ENCODE data around the gene MRPL36. TPM values are rescaled to one million over a fixed set of nuclear protein-coding genes. Genes with fewer than 3 reads are reported as not detected.

The MRPL36 gene
- total RNA-seq (2021) (143 and 145 TPM in 2 replicates), Bru-seq, nascent RNA (percentile 78 among the genes with signal in this experiment), BruChase-seq, experiment 1, labeled RNA remaining after a 2-hour chase (percentile 89 among the genes with signal in this experiment), BruChase-seq, experiment 2, labeled RNA remaining after a 6-hour chase (percentile 95 among the genes with signal in this experiment)
- long read RNA-seq, transcript MRPL36-204 (2 exons, 686 nt), result minor isoform, 92 of 312 reads
- long read RNA-seq, transcript MRPL36-202 (2 exons, 610 nt), result major isoform, 138 of 312 reads
- long read RNA-seq, partial matches to known transcripts, result 0 of 312 reads
- long read RNA-seq, other reads (novel, unspliced or antisense), result 79 of 312 reads

DNA sequence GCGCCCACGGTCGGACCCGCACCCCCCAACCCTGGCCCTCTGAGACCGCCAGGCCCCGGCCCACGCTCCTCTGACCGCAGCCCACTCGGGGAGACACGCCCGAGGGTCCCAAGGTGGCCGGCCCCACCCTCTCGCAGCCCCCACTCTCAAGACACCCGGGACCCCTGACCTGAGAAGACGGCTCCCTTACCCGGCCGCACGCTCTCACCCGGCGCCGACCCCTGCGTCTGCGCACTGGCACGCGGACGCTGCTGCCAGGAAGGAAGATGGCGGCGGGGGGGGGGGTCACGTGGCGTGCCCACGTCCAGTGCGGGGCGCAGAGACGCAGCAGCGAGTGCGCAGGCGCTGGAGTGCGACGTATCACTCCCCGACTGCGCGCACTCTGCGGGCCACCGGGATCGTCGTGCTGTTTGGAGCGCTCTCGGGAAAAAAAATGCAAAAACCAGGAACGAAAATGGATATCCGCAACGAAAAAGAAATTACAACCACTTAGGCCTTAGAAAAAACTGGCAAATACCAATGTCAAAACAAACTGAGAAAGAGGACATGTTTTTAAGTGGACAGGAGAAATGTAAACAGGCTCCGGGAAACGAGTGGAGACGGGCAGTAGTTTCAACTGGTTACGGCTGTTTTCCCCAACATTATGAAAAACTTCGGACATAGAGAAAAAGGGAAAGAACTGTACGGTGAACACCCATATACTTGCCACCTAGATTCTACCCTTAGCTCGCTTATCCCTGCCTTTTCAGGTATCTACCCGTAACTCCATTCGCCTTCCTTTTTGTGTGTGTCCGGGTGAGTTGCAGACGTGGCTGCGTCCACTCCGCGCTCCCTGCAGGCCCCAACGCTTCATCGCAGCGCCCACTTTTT is at the start of gene MRPL36:
TSS of gene MRPL36 (minus strand) at position 236 of the 870 bp plus-strand sequence. CDS start 902 bp downstream, outside the sequence.
- no TSS peak for BruUV-seq (replicated peaks)
- peak within 1 kb of the TSS; percentile 70 for H3K4me3 ChIP-seq
- no peaks in the 10 kb centered on the region for H3K9me3 ChIP-seq (ENCODE audit: insufficient read depth, low read depth)
- H4K20me1 ChIP-seq (ENCODE audit: insufficient read depth), result peaks cover 25% of the 10 kb centered on the region
- ChIA-PET CTCF (interaction anchor here (0.6 kb wide), 2 partner anchors 276 to 632 kb away, joined by 3 read pairs; partner anchors contain the start of gene LPCAT1), POLR2A (ENCODE audit: unreplicated experiment) (no interaction called here)
- DNase-seq, result peak; percentile 92 to 98
- H2AFZ ChIP-seq, result peak within 1 kb of the TSS; percentile 92
- H3K4me2 ChIP-seq, result peak within 1 kb of the TSS; percentile 89
- H3F3A ChIP-seq (ENCODE audit: insufficient read depth, low read depth), result peaks cover 15% of the 10 kb centered on the region
- TF ChIP-seq, protein P1, sequence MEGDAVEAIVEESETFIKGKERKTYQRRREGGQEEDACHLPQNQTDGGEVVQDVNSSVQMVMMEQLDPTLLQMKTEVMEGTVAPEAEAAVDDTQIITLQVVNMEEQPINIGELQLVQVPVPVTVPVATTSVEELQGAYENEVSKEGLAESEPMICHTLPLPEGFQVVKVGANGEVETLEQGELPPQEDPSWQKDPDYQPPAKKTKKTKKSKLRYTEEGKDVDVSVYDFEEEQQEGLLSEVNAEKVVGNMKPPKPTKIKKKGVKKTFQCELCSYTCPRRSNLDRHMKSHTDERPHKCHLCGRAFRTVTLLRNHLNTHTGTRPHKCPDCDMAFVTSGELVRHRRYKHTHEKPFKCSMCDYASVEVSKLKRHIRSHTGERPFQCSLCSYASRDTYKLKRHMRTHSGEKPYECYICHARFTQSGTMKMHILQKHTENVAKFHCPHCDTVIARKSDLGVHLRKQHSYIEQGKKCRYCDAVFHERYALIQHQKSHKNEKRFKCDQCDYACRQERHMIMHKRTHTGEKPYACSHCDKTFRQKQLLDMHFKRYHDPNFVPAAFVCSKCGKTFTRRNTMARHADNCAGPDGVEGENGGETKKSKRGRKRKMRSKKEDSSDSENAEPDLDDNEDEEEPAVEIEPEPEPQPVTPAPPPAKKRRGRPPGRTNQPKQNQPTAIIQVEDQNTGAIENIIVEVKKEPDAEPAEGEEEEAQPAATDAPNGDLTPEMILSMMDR (conservative IDR thresholded peaks at IDR 0.05), result peak; percentile 38; the same call in 1 of the 2 replicates
- no peak for TF ChIP-seq EZH2 (IDR thresholded peaks at IDR 0.05; ENCODE audit: low read depth)
- peaks cover 40% of the 10 kb centered on the region for H3K36me3 ChIP-seq (ENCODE audit: low read depth)
- H3K79me2 ChIP-seq (ENCODE audit: low read depth), result peaks cover 72% of the 10 kb centered on the region
- no peaks in the 10 kb centered on the region for H3K9me2 ChIP-seq (ENCODE audit: insufficient read depth)
- no peaks in the 10 kb centered on the region for H3K27me3 ChIP-seq (ENCODE audit: insufficient read depth, low read depth)
- H3K4me1 ChIP-seq (replicated peaks; ENCODE audit: insufficient read depth), result peaks cover 19% of the 10 kb centered on the region
- H3K27ac ChIP-seq, result peak within 1 kb of the TSS; percentile 64
- intact Hi-C loops (cut with micrococcal nuclease; ENCODE audit: unreplicated experiment), result no loop called here

GRCh38 chr5:1847611-1848010 is 48.0 kb upstream of the MRPL36 start:
- Histone ChIP-seq H4K20me1 (ENCODE audit: insufficient read depth) (no peaks in the 10 kb centered on the region), H3K4me2 (no peak overlapping the region), H3K27me3 (ENCODE audit: insufficient read depth, low read depth) (peaks cover 92% of the 10 kb centered on the region), H3F3A (ENCODE audit: insufficient read depth, low read depth) (no peaks in the 10 kb centered on the region), H2AFZ (no peak overlapping the region), H3K36me3 (ENCODE audit: low read depth) (no peaks in the 10 kb centered on the region), H3K79me2 (ENCODE audit: low read depth) (no peaks in the 10 kb centered on the region), H3K4me3 (no peak overlapping the region), H3K9me3 (ENCODE audit: insufficient read depth, low read depth) (no peaks in the 10 kb centered on the region), H3K9me2 (ENCODE audit: insufficient read depth) (no peaks in the 10 kb centered on the region), H3K27ac (no peak overlapping the region), H3K4me1 (replicated peaks; ENCODE audit: insufficient read depth) (no peaks in the 10 kb centered on the region)
- intact Hi-C loops (cut with micrococcal nuclease; ENCODE audit: unreplicated experiment), result no loop called here
- no peak for TF ChIP-seq EZH2 (IDR thresholded peaks at IDR 0.05; ENCODE audit: low read depth)
- TF ChIP-seq, protein P1 (conservative IDR thresholded peaks at IDR 0.05), result no peak
- no peak for DNase-seq
- POLR2A ChIA-PET (ENCODE audit: unreplicated experiment), result no interaction called here
- no TSS peak for BruUV-seq (replicated peaks)
- CTCF ChIA-PET, result no interaction called here

GRCh38 chr5:1847056-1847455 is 47.4 kb upstream of the MRPL36 start:
- BruUV-seq (replicated peaks), result no TSS peak
- H3K9me2 ChIP-seq (ENCODE audit: insufficient read depth), result no peaks in the 10 kb centered on the region
- H3K9me3 ChIP-seq (ENCODE audit: insufficient read depth, low read depth), result no peaks in the 10 kb centered on the region
- POLR2A ChIA-PET (ENCODE audit: unreplicated experiment), result no interaction called here
- peaks cover 93% of the 10 kb centered on the region for H3K27me3 ChIP-seq (ENCODE audit: insufficient read depth, low read depth)
- H3K4me2 ChIP-seq, result no peak overlapping the region
- DNase-seq, result no peak
- H3K79me2 ChIP-seq (ENCODE audit: low read depth), result no peaks in the 10 kb centered on the region
- CTCF ChIA-PET, result no interaction called here
- TF ChIP-seq, protein P1 (conservative IDR thresholded peaks at IDR 0.05), result no peak
- no peak for TF ChIP-seq EZH2 (IDR thresholded peaks at IDR 0.05; ENCODE audit: low read depth)
- H3K4me3 ChIP-seq, result no peak overlapping the region
- no peaks in the 10 kb centered on the region for H4K20me1 ChIP-seq (ENCODE audit: insufficient read depth)
- H3K36me3 ChIP-seq (ENCODE audit: low read depth), result no peaks in the 10 kb centered on the region
- intact Hi-C loops (cut with micrococcal nuclease; ENCODE audit: unreplicated experiment), result no loop called here
- no peak overlapping the region for H3K27ac ChIP-seq
- H3F3A ChIP-seq (ENCODE audit: insufficient read depth, low read depth), result no peaks in the 10 kb centered on the region
- no peaks in the 10 kb centered on the region for H3K4me1 ChIP-seq (replicated peaks; ENCODE audit: insufficient read depth)
- no peak overlapping the region for H2AFZ ChIP-seq
